ENCODE measurements around the gene MND1. TPM values are rescaled to one million over a fixed set of nuclear protein-coding genes. Genes with fewer than 3 reads are reported as not detected.
A peak's percentile ranks its signal among the peaks of the same experiment; 100 is the strongest.

MND1 gene
- total RNA-seq, 2 donors from 2014 or later = 3.0 TPM; not detected in 1

DNA sequence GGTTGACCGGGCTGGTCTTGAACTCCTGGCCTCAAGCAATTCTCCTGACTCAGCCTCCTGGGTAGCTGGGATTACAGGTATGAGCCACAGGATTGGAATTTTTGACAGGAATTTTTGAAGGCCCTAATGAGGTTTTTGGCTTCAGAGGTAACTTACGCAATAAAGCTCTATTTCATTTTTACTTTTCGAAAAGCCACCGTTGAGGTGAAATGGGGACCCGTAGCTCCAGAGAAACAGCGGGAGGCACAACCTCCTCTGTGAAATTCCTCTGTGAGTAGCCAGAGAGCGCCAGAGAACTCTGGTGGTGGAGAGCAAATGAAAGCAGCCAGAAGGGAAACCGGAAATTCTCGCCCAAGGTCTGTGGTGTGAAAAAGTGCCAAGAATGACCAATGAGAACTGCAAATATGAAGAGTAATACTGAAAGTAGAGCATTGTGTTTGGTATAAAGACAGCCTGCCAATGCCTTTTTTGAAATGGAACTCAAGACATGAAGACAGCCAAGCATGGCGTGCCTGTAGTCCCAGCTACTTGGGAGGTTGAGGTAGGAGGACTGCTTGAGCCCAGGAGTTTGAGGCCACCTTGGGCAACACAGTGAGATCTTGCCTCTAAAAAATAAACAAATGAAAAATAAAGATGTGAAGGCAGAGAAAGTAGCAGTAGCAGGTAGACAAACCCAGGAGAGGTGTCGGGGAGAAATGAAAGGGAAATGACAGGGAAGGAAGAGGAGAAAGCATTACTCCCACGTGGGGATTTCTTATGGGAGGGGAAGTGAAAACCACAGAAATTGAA is 88.7 kb downstream of the MND1 start:
- H3K27me3 ChIP-seq (replicated peaks; ENCODE audit: insufficient read depth) = no peaks in the 10 kb centered on the region
- no peaks in the 10 kb centered on the region for H3K36me3 ChIP-seq
- H3K9me3 ChIP-seq = no peaks in the 10 kb centered on the region
- peak overlapping the region; percentile 63 for H3K4me3 ChIP-seq
- H3K27ac ChIP-seq = peak overlapping the region in 1 of 2 donors; percentile 37
- H3K4me1 ChIP-seq (ENCODE audit: control insufficient read depth in 1 of 2, low read depth in 2 of 2) = peaks cover 8 to 22% of the 10 kb centered on the region in 2 donors
- peak; percentile 40 for ATAC-seq (ENCODE audit: insufficient number of reproducible peaks, low FRiP score, low read depth)
- peak; percentile 19 for DNase-seq (ENCODE audit: low spot score)
- TF ChIP-seq, protein P1, sequence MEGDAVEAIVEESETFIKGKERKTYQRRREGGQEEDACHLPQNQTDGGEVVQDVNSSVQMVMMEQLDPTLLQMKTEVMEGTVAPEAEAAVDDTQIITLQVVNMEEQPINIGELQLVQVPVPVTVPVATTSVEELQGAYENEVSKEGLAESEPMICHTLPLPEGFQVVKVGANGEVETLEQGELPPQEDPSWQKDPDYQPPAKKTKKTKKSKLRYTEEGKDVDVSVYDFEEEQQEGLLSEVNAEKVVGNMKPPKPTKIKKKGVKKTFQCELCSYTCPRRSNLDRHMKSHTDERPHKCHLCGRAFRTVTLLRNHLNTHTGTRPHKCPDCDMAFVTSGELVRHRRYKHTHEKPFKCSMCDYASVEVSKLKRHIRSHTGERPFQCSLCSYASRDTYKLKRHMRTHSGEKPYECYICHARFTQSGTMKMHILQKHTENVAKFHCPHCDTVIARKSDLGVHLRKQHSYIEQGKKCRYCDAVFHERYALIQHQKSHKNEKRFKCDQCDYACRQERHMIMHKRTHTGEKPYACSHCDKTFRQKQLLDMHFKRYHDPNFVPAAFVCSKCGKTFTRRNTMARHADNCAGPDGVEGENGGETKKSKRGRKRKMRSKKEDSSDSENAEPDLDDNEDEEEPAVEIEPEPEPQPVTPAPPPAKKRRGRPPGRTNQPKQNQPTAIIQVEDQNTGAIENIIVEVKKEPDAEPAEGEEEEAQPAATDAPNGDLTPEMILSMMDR (IDR thresholded peaks at IDR 0.05) = no peak

DNA sequence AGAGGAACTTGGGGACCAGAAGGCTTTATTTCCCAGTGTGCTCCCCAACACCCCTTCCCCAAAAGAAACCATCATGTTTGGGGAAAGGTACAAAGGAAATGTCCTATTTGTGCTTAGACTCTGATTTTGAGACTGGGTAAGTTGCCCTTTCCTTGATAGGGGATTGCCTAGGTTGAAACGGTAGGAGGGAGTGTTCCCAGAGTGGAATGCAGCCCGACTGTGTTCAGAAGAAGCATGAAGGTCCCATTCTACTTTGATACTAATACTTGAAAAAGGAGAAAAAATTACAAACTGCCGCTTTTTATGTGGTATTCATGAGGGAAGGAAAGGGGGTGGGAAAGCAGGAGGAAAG is 89.2 kb downstream of the MND1 start:
- TF ChIP-seq, protein P1 (IDR thresholded peaks at IDR 0.05) = no peak
- ATAC-seq (ENCODE audit: insufficient number of reproducible peaks, low FRiP score, low read depth) (no peak), DNase-seq (ENCODE audit: low spot score) (no peak)
- Histone ChIP-seq H3K4me3 (peak overlapping the region; percentile 63), H3K9me3 (no peaks in the 10 kb centered on the region), H3K27ac (peak overlapping the region in 1 of 2 donors; percentile 37), H3K4me1 (ENCODE audit: control insufficient read depth in 1 of 2, low read depth in 2 of 2) (peaks cover 4 to 16% of the 10 kb centered on the region in 2 donors), H3K27me3 (replicated peaks; ENCODE audit: insufficient read depth) (no peaks in the 10 kb centered on the region), H3K36me3 (no peaks in the 10 kb centered on the region)

DNA sequence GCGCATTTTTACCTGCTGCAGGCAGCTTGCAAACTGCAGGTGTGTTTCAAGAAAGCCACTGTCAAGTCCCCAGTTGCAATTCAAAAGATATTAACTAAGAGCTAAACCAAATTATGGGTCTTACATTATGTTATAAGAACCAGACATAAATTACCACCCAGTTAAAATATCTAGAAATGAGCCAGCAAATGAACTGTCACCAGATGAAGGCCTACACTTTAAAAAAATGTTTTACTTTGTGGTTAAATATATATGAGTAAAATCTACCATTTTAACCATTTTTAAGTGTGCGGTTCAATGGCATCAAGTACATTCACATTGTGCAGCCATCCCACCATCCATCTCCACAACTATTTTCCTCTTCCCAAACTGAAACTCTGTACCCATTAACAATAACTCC is 89.7 kb downstream of the MND1 start:
- Histone ChIP-seq H3K4me3 (no peak overlapping the region), H3K27me3 (replicated peaks; ENCODE audit: insufficient read depth) (no peaks in the 10 kb centered on the region), H3K9me3 (no peaks in the 10 kb centered on the region), H3K36me3 (no peaks in the 10 kb centered on the region), H3K27ac (no peak overlapping the region), H3K4me1 (ENCODE audit: control insufficient read depth in 1 of 2, low read depth in 2 of 2) (peaks cover 7 to 16% of the 10 kb centered on the region in 2 donors)
- no peak for DNase-seq (ENCODE audit: low spot score)
- ATAC-seq (ENCODE audit: insufficient number of reproducible peaks, low FRiP score, low read depth) = no peak
- TF ChIP-seq, protein P1 (IDR thresholded peaks at IDR 0.05) = no peak

DNA sequence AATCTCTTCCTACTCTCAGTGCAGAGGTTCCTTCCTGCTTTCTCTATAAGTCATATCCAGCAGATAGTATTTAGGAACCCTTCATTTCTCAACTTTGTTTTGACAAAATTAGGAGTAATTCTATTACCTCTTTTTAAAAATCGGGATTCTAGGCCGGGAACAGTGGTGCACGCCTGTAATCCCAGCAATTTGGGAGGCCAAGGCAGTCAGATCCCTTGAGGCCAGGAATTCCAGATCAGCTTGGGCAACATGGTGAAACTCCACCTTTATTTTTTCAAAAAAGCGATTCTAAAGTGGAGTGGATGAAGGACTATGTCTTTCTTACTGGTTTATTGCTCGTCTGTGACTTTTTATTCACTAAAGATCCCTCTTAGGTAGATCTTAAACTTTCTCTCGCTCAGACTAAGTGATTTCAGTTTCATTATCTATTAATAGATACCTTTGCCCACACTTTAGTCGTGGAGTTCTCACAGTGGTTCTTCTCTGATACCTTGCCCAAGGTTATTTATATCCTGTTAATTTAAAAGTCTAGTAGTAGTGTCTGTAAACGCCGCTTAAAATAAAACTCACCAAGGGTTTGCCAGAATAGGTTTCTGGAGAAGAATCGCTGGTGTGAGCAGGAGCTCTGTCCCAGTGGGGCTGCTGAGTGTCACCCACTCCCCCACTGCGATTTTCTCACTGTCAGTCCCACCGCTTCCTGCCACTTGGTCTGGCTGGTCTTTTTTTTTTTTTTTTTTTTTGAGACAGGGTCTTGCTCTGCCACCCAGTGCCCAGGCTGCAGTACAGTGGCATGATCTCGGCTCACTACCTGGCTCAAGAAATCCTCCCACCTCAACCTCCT is 94.6 kb downstream of the MND1 start:
- Histone ChIP-seq H3K27ac (peak overlapping the region; percentile 15 to 56), H3K27me3 (replicated peaks; ENCODE audit: insufficient read depth) (no peaks in the 10 kb centered on the region), H3K4me3 (peak overlapping the region; percentile 49), H3K4me1 (ENCODE audit: control insufficient read depth in 1 of 2, low read depth in 2 of 2) (peaks cover 4 to 8% of the 10 kb centered on the region in 2 donors), H3K36me3 (no peaks in the 10 kb centered on the region), H3K9me3 (no peaks in the 10 kb centered on the region)
- no peak for ATAC-seq (ENCODE audit: insufficient number of reproducible peaks, low FRiP score, low read depth)
- TF ChIP-seq, protein P1 (IDR thresholded peaks at IDR 0.05) = no peak
- DNase-seq (ENCODE audit: low spot score) = no peak

DNA sequence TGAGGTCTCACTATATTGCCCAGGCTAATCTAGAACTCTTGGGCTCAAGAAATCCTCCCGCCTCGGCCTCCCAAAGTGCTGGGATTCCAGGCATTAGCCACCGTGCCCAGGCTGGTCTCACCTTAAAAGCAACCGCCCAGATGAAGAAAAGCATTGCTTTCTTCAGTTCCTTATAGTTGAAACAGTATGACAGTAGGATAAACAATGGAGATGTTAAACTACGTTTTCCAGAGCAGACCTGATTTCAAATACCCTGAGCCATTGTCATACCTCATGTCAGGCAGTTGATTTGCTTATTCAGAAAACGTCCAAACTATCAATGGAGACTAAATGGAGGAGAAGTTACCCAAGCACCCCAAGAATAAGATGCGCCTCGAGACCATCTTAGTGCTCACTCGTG is 95.3 kb downstream of the MND1 start:
- no peaks in the 10 kb centered on the region for H3K27me3 ChIP-seq (replicated peaks; ENCODE audit: insufficient read depth)
- peaks cover 4 to 8% of the 10 kb centered on the region in 2 donors for H3K4me1 ChIP-seq (ENCODE audit: control insufficient read depth in 1 of 2, low read depth in 2 of 2)
- H3K9me3 ChIP-seq = no peaks in the 10 kb centered on the region
- no peak overlapping the region for H3K4me3 ChIP-seq
- no peak for DNase-seq (ENCODE audit: low spot score)
- no peak overlapping the region for H3K27ac ChIP-seq
- ATAC-seq (ENCODE audit: insufficient number of reproducible peaks, low FRiP score, low read depth) = no peak
- TF ChIP-seq, protein P1 (IDR thresholded peaks at IDR 0.05) = no peak
- no peaks in the 10 kb centered on the region for H3K36me3 ChIP-seq

All from thoracic aorta (tissue), 2 donors.